Large intestine (tissue), 3 donors: Measurements from ENCODE around the gene FOXO3B. TPM values are rescaled to one million over a fixed set of nuclear protein-coding genes. Genes with fewer than 3 reads are reported as not detected.
"Not testable (repeated sequence)": the region's sequence is repeated elsewhere in the genome, so short reads cannot be mapped to it uniquely, and the experiment has no call there.

Source experiments
- DNase-seq, 2 donors: peaks; one replicate each; pipeline versions ENCODE4 v3.0.0 to v3.0.0-alpha.2; 2013
- H3K27ac ChIP-seq: one replicate; pipeline ENCODE4 v1.5.1; 2013; ENCODE audit warnings: low read length
- H3K27me3 ChIP-seq: 2 replicates; pipeline ENCODE4 v1.6.1; 2013; ENCODE audit warnings: low read length; ENCODE audit not compliant: control insufficient read depth, insufficient read depth
- H3K36me3 ChIP-seq: 2 replicates; pipeline ENCODE4 v1.6.1; 2013; ENCODE audit warnings: low read length; ENCODE audit not compliant: control insufficient read depth, insufficient read depth
- H3K4me1 ChIP-seq: one replicate; pipeline ENCODE4 v1.6.1; 2013; ENCODE audit warnings: low read length; ENCODE audit not compliant: control insufficient read depth, insufficient read depth
- H3K4me3 ChIP-seq: one replicate; pipeline ENCODE4 v1.5.1; 2013; ENCODE audit warnings: low read length
- H3K9me3 ChIP-seq: one replicate; pipeline ENCODE4 v1.6.1; 2013; ENCODE audit warnings: mild to moderate bottlenecking, low read depth, low read length, moderate library complexity; ENCODE audit not compliant: control insufficient read depth
- WGBS: methylation state at CpG from one replicate; pipeline ENCODE4 v1.1.5; 2013; ENCODE audit warnings: low lambda C conversion rate; ENCODE audit not compliant: insufficient coverage; 5-methylcytosine and 5-hydroxymethylcytosine counted together
- polyA plus RNA-seq: library from polyadenylated mRNA; unstranded; fragments of 120-200 nt; gene quantifications from one replicate; pipeline ENCODE4 v1.2.1, GENCODE V29; 2013

FOXO3B gene
- polyA plus RNA-seq, 1 donor, result 2.6 TPM

DNA sequence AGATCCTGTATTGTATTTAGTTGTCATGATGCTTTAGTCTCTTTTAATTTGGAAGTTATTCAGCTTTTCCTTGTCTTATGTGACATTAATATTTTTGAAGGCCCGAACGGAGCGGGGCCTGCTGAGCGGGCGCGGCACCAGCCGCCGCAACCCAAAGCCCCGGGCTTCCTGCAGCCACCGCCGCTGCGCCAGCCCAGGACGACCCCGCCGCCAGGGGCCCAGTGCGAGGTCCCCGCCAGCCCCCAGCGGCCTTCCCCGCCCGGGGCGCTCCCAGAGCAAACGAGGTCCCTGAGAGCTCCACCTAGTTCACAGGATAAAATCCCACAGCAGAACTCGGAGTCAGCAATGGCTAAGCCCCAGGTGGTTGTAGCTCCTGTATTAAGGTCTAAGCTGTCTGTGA, 32.0 kb downstream of the FOXO3B start:
- not testable (repeated sequence) for H3K9me3 ChIP-seq, H3K27ac ChIP-seq, DNase-seq, H3K36me3 ChIP-seq, H3K27me3 ChIP-seq, H3K4me1 ChIP-seq, H3K4me3 ChIP-seq
- WGBS, result no CpG with 5 or more reads among the region's 23 CpGs

GRCh38 chr17:18644291-18644690, 37.8 kb downstream of the FOXO3B start, which contains the start of gene TBC1D28:
TBC1D28 (minus strand) TSS chr17:18644391; CDS start chr17:18641352, 3,039 bp downstream.
- H3K4me1 ChIP-seq, H3K9me3 ChIP-seq, H3K4me3 ChIP-seq, H3K27ac ChIP-seq, H3K36me3 ChIP-seq, H3K27me3 ChIP-seq, DNase-seq: not testable (repeated sequence)
- no CpG with 5 or more reads among the region's 9 CpGs for WGBS

GRCh38 chr17:18643124-18643523, 39.0 kb downstream of the FOXO3B start:
- H3K9me3 ChIP-seq, H3K4me1 ChIP-seq, H3K4me3 ChIP-seq, H3K27ac ChIP-seq, H3K36me3 ChIP-seq, H3K27me3 ChIP-seq, DNase-seq: not testable (repeated sequence)
- WGBS, result no CpG with 5 or more reads among the region's 6 CpGs

GRCh38 chr17:18638357-18638756, 43.8 kb downstream of the FOXO3B start:
- peaks cover 13% of the 10 kb centered on the region for H3K27me3 ChIP-seq
- not testable (repeated sequence) for H3K4me3 ChIP-seq, H3K9me3 ChIP-seq, H3K4me1 ChIP-seq, DNase-seq, H3K36me3 ChIP-seq, H3K27ac ChIP-seq
- no CpG with 5 or more reads among the region's 13 CpGs for WGBS

GRCh38 chr17:18636237-18636636, 45.9 kb downstream of the FOXO3B start:
- not testable (repeated sequence) for H3K9me3 ChIP-seq, H3K27ac ChIP-seq, H3K36me3 ChIP-seq, DNase-seq, H3K4me1 ChIP-seq, H3K4me3 ChIP-seq
- H3K27me3 ChIP-seq, result peaks cover 13% of the 10 kb centered on the region
- no CpG with 5 or more reads among the region's 7 CpGs for WGBS

DNA sequence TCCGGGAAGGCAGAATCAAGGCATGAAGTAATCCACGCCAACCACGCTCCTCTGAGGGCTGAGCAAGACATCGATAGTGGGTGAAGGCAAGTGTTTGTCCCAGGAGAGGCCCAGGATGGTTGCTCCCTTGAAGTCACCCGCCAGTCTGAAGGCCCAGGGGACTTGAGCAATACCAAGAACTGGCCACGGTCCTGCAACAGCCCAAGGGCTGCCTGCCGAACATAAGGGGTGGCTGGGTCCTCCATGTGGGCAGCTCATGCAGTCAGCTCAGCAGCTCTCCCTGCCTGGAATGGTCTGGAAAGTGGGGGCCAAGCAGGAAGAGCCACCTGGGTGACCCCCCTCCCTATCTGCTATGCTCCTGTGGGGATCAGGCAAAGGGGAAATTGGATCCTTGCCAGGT, 46.3 kb downstream of the FOXO3B start:
- H3K4me1 ChIP-seq, H3K27ac ChIP-seq, H3K36me3 ChIP-seq, DNase-seq, H3K4me3 ChIP-seq, H3K9me3 ChIP-seq: not testable (repeated sequence)
- no CpG with 5 or more reads among the region's 7 CpGs for WGBS
- peaks cover 13% of the 10 kb centered on the region for H3K27me3 ChIP-seq

GRCh38 chr17:18634550-18635263, 47.4 kb downstream of the FOXO3B start:
- no CpG with 5 or more reads among the region's 56 CpGs for WGBS
- H3K4me3 ChIP-seq, H3K9me3 ChIP-seq, H3K27ac ChIP-seq, DNase-seq, H3K36me3 ChIP-seq, H3K4me1 ChIP-seq: not testable (repeated sequence)
- peaks cover 13% of the 10 kb centered on the region for H3K27me3 ChIP-seq

Other genes with a start within 250 kb of the FOXO3B start
- 0.51 TPM for gene LGALS9C, start 205.5 kb downstream of the FOXO3B start, polyA plus RNA-seq
- gene TBC1D28, start 37.9 kb downstream of the FOXO3B start, polyA plus RNA-seq, result not detected
- 1.1 TPM for gene FBXW10, start 61.7 kb upstream of the FOXO3B start, polyA plus RNA-seq
- gene TVP23B, start 98.9 kb upstream of the FOXO3B start, polyA plus RNA-seq, result 70.7 TPM
- gene PRPSAP2, start 175.8 kb upstream of the FOXO3B start, polyA plus RNA-seq, result 49.5 TPM